HG03066 (cell line): Measurements from ENCODE around the gene GATA6.
"Not testable (repeated sequence)": the region's sequence is repeated elsewhere in the genome, so short reads cannot be mapped to it uniquely, and the experiment has no call there.

Experiments used
- ATAC-seq: cut with Tn5 transposase; IDR thresholded peaks from one replicate; pipeline ENCODE4 v1.9.1; 2021; ENCODE audit warnings: low read depth; ENCODE audit not compliant: unreplicated experiment

GATA6 gene

DNA sequence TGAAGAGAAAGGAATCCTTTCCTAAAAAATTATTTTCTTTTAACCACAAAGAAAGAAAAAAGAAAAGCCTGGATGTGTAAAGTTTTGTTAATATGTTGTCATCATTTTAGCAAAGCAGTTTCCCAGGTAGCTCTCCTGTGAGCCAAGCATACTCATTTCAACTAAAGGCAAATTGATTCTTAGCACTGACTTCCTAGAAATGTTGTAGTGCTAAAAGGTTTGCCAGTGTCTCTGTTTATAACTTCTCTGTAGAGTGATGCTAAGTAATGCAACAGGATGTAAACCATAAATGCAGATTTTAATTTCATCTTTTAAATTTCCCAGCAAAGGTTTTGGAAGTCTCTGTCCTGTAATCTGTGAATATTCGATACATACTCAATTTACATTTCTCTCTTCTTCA lies 10.2 kb downstream of the GATA6 start:
- no peak for ATAC-seq

DNA sequence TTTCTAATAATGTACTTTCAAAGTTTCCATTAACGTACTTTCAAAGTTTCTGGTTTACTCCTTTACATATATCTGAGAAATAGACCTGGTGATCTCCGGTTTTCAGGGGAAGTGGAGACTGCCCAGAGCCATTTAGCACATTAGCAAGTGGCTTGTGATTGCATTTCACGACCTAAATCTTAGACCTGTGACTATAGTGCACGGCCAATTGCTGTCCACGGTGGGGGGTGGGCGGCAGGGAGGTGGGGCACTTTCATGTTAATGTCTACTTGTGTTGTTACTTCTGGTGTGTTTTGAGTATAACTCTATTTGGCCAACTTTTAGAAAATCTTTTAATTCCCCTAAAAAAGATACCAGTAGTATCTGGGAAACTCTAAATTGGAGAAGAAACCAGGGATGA lies 11.3 kb downstream of the GATA6 start:
- no peak for ATAC-seq

DNA sequence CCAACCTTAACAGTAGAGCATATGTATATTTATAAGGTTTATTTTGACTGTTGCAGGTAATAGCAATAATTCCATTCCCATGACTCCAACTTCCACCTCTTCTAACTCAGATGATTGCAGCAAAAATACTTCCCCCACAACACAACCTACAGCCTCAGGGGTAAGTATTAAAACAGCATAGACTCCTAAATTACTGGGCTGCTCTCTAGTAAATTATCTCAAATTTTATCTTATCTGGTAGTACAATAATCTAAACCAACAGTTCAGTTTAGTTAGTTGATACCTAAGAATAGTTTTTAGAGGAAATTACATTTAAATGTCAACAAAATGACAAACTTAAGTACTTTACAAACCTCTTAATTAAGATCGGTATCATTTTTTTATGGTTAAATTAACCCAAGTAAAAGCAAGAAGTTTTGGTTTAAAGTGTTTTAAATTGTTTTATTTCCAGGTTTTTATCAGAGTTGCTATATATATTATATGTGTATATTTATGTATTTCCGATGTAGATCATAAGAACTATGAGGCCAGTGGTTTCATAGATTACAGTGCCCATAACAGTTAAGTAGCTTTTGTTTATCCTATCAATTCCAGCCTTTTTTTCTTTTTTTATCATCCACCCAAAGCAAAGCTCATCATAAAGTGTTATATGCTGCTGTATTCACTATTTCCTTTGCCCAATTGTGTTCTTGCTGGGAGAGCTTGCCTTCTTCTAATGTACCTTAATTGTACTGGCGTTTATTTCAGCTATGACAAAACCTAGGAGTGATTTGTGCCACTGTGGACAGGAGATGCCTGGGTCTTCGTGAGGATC lies 13.7 kb downstream of the GATA6 start:
- ATAC-seq = no peak

- no peak for ATAC-seq
Measured at GRCh38 chr18:22183698-22184170, 14.3 kb downstream of the GATA6 start.

DNA sequence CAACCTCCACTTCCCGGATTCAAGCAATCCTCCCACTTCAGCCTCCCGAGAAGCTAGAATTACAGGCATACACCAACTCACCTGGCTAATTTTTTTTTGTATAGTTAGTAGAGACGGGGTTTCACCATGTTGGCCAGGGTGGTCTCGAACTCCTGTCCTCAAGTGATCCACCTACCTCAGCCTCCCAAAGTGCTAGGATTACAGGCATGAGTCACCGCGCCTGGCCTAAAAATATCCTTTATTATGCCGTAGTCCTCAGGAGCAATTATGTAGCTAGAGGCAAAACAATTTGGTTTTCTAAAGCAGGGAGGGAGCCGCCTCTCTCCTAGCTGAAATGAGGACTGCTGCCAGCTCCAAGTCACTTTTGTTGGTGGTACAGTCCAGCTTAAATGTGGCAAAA lies 15.2 kb downstream of the GATA6 start:
- not testable (repeated sequence) for ATAC-seq

DNA sequence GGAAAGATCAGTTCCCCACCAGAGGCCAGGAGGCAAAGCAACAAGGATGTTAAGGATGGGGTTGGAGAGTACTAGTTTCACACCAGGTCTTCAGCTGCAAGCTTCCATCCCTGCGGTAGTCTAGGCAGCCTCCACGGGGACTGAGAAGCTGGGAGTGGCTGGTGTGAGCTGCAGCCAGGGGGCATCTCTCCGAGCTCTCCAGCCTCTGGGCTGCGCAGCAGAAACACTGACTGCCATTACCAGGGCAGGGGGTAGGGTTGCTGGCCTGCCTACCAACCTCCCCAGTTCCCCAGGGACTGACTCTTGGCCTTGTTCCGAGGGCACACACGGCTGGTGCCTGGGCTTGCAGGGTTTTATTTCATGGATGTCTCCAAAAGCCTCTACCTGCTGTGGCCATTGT lies 15.9 kb downstream of the GATA6 start:
- ATAC-seq = no peak

DNA sequence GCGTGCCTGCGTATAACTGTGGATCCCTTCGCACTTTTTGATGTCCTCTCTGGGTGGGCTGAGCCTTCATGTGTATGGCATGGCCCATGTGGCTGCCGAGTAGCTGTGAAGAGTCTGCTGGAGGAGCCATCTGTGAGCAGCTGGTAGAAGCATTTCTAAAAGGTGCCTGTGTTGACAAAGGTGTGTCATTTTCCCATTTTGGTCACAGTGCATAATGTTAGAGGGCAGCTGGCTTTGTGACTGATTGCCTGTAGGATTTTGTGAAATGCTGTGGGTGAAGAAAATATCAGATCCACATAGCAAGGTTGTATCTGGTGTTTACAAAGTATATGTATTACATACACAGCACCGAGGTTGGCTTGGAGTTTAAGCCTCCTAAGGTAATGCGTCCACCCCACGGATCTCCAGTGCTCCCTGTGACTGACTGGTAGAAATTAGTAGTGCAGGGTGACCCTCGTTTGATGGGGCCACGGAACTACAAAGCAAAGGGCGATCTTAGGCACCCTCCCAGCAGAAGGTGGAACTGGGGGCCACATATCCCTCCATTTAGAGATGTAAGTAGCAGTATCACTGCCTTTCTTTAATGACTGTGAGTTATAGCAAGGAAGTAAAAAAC lies 16.5 kb downstream of the GATA6 start:
- no peak for ATAC-seq

DNA sequence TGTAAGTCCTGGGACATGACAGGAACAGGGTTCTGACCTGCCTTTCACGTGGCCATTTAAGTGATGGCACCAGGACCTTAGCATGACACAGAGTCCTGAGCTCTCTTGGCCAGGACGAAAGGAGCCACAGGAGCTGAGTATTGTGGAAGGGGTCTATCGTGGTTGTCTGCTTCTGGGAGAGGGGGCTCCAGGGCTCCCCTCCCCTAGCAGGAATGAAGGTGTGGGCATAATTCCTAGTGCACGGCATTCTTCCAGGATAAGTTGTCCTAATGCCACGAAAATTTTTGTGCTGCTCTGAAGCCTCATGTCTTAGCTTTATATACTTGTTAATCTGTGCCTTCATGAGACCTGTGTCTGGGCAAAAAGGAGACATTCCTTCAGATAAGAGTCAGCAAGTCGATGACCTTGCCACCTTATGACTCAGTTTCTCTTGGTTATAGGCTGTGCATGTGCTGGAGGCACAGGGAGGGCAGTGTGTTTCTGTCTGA lies 17.1 kb downstream of the GATA6 start:
- ATAC-seq = no peak

GRCh38 chr18:22188559-22189267 lies 19.3 kb downstream of the GATA6 start:
- ATAC-seq = no peak

- no peak for ATAC-seq
Measured at GRCh38 chr18:22189449-22190166, 20.2 kb downstream of the GATA6 start.

DNA sequence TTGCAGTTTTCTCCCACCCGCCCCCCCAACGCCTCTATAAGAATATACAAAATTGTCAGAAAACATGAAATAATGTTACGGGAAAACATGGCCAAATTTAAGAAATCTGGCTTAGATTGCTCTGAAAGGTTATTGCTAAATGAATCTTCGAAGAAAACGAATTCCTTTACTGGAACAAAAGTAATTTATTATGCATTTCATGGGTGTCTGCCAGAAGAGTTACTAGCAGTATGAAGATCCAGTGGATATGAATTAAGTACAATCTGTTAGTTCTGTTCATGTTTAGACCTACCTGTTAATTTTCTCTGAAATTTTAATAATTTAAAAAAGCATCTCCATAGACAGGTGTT lies 21.9 kb downstream of the GATA6 start:
- no peak for ATAC-seq

- ATAC-seq = no peak
Measured at GRCh38 chr18:22191923-22192322, 22.5 kb downstream of the GATA6 start.

- no peak for ATAC-seq
Measured at GRCh38 chr18:22193466-22193865, 24.1 kb downstream of the GATA6 start.

DNA sequence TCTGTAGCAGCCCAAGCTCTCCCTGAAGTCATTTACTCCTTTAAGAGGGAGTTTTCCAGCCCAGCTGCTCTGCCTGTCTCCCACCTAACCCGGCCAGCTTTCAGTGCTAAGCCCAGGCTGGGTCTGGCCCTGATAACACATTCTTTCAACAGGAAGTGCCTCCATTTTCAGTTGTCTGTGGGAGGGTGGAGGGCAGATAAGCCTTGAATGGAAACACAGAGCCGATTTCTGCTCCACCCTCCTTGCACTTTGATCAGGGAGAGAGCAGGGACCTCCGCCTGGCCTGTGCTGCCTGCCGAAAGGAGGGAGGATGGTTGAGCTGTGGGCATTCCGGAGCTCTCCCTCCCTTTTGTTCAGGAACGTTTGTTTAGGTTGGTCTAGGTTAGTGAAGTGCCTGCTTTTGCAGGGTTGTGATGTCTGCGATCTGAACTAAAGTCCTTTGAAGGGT lies 24.8 kb downstream of the GATA6 start:
- no peak for ATAC-seq

GRCh38 chr18:22195052-22195451 lies 25.7 kb downstream of the GATA6 start:
- ATAC-seq = no peak

DNA sequence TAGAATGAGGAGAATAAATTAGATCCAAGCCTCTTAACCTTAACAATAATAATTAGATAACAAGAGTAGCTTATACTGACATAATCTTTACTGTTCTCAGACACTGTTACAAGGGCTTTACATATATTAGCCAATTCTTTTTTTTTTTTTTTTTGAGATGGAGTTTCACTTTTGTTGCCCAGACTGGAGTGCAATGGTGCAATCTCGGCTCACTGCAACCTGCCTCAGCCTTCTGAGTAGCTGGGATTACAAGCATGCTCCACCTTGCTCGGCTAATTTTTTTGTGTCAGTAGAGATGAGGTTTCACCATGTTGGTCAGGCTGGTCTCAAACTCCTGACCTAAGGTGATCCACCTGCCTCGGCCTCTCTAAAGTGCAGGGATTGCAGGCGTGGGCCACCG lies 27.6 kb downstream of the GATA6 start:
- ATAC-seq = not testable (repeated sequence)

GRCh38 chr18:22197668-22198067 lies 28.3 kb downstream of the GATA6 start:
- ATAC-seq = no peak

DNA sequence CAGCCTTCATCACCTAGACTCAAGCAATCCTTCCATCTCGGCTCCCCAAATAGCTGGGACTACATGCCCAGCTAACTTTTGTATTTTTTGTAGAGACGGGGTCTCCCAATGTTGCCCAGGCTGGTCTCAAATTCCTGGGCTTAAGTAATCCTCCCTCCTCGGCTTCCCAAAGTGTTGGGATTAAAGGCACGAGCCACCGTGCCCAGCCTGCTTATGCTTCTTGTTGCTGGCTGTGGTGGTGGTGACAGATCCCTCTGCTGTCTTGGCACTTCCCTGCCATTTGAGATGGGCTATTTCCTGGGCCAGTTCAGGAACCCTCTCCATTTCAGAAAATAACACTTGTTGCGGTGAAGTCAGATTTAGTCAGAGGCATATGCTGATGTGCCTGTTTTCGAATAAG lies 28.8 kb downstream of the GATA6 start:
- no peak for ATAC-seq

- no peak for ATAC-seq
Measured at GRCh38 chr18:22199005-22199404, 29.6 kb downstream of the GATA6 start.

- no peak for ATAC-seq
Measured at GRCh38 chr18:22200611-22201225, 31.3 kb downstream of the GATA6 start.
